GM23248 (cell line): ENCODE measurements around the gene RASGEF1C. TPM values are rescaled to one million over a fixed set of nuclear protein-coding genes. Genes with fewer than 3 reads are reported as not detected.

Experiments used
- DNase-seq: peaks from one replicate; pipeline ENCODE4 v3.0.0-alpha.2; 2015
- H2AFZ ChIP-seq: fragments of 200-600 bp; sonication (generic); 2 replicates; pipeline ENCODE4 v1.6.1; 2016; ENCODE audit warnings: antibody characterized with exemption
- H3F3A ChIP-seq: fragments of 200-600 bp; sonication (generic); 2 replicates; pipeline ENCODE4 v1.6.1; 2016; ENCODE audit warnings: mild to moderate bottlenecking, antibody characterized with exemption, mixed run types; ENCODE audit not compliant: insufficient read depth
- H3K27ac ChIP-seq: fragments of 200-600 bp; sonication (generic); 2 replicates; pipeline ENCODE4 v1.5.1; 2016; ENCODE audit warnings: mild to moderate bottlenecking
- H3K27me3 ChIP-seq: fragments of 200-600 bp; sonication (generic); replicated peaks from 2 replicates; pipeline ENCODE4 v1.6.1; 2016; ENCODE audit warnings: mild to moderate bottlenecking; ENCODE audit not compliant: insufficient read depth
- H3K36me3 ChIP-seq: fragments of 200-600 bp; sonication (generic); 2 replicates; pipeline ENCODE4 v1.6.1; 2016; ENCODE audit warnings: low read depth, mild to moderate bottlenecking
- H3K4me1 ChIP-seq: fragments of 200-600 bp; sonication (generic); 2 replicates; pipeline ENCODE4 v1.6.1; 2016; ENCODE audit warnings: mild to moderate bottlenecking; ENCODE audit not compliant: insufficient read depth
- H3K4me2 ChIP-seq: fragments of 200-600 bp; sonication (generic); one replicate; pipeline ENCODE4 v1.6.1; 2016; ENCODE audit warnings: mild to moderate bottlenecking; ENCODE audit not compliant: unreplicated experiment
- H3K4me3 ChIP-seq: fragments of 200-600 bp; sonication (generic); 2 replicates; pipeline ENCODE4 v1.5.1; 2016; ENCODE audit warnings: mild to moderate bottlenecking
- H3K79me2 ChIP-seq: fragments of 200-600 bp; sonication (generic); 2 replicates; pipeline ENCODE4 v1.6.1; 2016; ENCODE audit warnings: mild to moderate bottlenecking; ENCODE audit not compliant: insufficient read depth
- H3K9ac ChIP-seq: fragments of 200-600 bp; sonication (generic); 2 replicates; pipeline ENCODE4 v1.6.1; 2016; ENCODE audit warnings: mild to moderate bottlenecking
- H3K9me2 ChIP-seq: fragments of 200-600 bp; sonication (generic); 2 replicates; pipeline ENCODE4 v1.6.1; 2016; ENCODE audit warnings: mixed run types, mild to moderate bottlenecking, moderate library complexity; ENCODE audit not compliant: insufficient read depth
- H3K9me3 ChIP-seq: fragments of 200-600 bp; sonication (generic); one replicate; pipeline ENCODE4 v1.6.1; 2017; ENCODE audit warnings: low read depth
- H4K20me1 ChIP-seq: fragments of 200-600 bp; sonication (generic); 2 replicates; pipeline ENCODE4 v1.6.0; 2016; ENCODE audit not compliant: insufficient read depth
- EZH2 ChIP-seq: fragments of 200-600 bp; sonication (generic); IDR thresholded peaks from 2 replicates; pipeline ENCODE4 v1.6.1; 2018; ENCODE audit warnings: antibody characterized with exemption, mild to moderate bottlenecking; ENCODE audit not compliant: insufficient read depth, poor library complexity, severe bottlenecking
- EZH2phosphoT487 ChIP-seq: fragments of 200-600 bp; sonication (generic); IDR thresholded peaks from 2 replicates; pipeline ENCODE4 v1.6.1; 2018; ENCODE audit warnings: antibody characterized with exemption, moderate library complexity, mild to moderate bottlenecking, low read depth; ENCODE audit not compliant: insufficient read depth
- WGBS, 2 experiments: methylation state at CpG; one replicate each; pipeline ENCODE4 v1.1.6; 2015 to 2017; ENCODE audit warnings: low lambda C conversion rate in 2 of 2, low coverage in 1 of 2; ENCODE audit errors: missing lambda C conversion rate in 2 of 2; 5-methylcytosine and 5-hydroxymethylcytosine counted together
- in situ Hi-C: fragments of 300-500 bp; cut with MboI; formaldehyde crosslinking; loops from 2 replicates; pipeline ENCODE4 v1.15.0; 2020
- polyA plus RNA-seq: library from polyadenylated mRNA; unstranded; fragments of >200 nt; fragmentation: Nextera tagmentation; extraction: Ambion mirVana; gene quantifications from 2 replicates; pipeline ENCODE4 v1.2.1, GENCODE V29; 2016
- total RNA-seq: library from RNA; depleted of rRNA; stranded (reverse); fragments of >200 nt; shearing (Covaris generic); gene quantifications from 2 replicates; pipeline ENCODE4 v1.2.3, GENCODE V29; 2014

RASGEF1C gene
- total and polyA plus RNA-seq, 2 experiments from 2014 or later: not detected

DNA sequence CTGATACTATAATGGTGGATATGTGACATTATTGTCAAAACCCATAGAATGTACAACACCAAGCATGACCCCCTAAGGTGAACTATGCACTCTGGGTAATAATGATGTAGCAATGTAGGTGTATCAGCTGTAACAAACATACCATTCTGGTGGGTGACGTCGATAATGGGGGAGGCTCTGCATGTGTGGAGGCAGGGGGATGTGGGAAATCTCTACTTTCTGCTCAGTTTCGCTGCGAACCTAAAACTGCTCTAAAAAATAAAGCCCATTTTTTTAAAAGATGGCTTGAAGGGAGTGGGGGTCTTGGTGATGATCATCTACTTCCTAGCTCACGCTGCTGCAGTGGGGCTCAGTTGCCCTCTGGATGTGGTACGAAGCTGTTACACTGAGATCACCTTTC, 51.1 kb downstream of the RASGEF1C start:
- no peak overlapping the region for H2AFZ ChIP-seq
- TF ChIP-seq EZH2phosphoT487 (no peak), EZH2 (no peak)
- in situ Hi-C loops: no loop called here
- H3K9ac ChIP-seq: no peak overlapping the region
- H3K79me2 ChIP-seq: no peaks in the 10 kb centered on the region
- no peak overlapping the region for H3K4me2 ChIP-seq
- no peaks in the 10 kb centered on the region for H3K9me2 ChIP-seq
- no peaks in the 10 kb centered on the region for H3K36me3 ChIP-seq
- no peak overlapping the region for H3K27ac ChIP-seq
- peaks cover 7% of the 10 kb centered on the region for H3K27me3 ChIP-seq
- H3F3A ChIP-seq: no peaks in the 10 kb centered on the region
- WGBS, 2 experiments: 48 to 57% methylated on average over 5 to 6 of the region's 6 CpGs
- H4K20me1 ChIP-seq: no peaks in the 10 kb centered on the region
- H3K4me3 ChIP-seq: no peak overlapping the region
- DNase-seq: no peak
- H3K4me1 ChIP-seq: no peaks in the 10 kb centered on the region
- no peaks in the 10 kb centered on the region for H3K9me3 ChIP-seq

DNA sequence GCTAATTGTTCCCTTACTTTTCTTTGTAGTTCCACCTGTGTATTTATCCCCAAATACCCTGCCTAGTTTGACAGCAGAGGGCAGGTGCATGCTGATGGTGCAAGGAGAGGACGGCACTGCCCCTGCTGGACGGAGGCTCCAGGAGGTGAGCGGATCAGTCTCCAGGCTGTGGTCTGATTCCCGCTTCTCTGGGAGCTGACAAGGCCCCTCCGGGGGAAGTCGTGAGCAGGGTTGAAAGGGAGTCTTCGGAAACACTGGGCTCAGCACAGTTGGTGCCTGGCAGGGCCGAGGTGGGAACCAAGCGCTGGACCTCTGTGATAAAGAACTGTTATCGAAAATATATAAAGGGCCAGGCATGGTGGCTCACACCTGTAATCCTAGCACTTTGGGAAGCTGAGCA, 52.9 kb downstream of the RASGEF1C start:
- Histone ChIP-seq H3K9me3 (no peaks in the 10 kb centered on the region), H3K4me2 (no peak overlapping the region), H4K20me1 (no peaks in the 10 kb centered on the region), H3K36me3 (no peaks in the 10 kb centered on the region), H3K4me3 (no peak overlapping the region), H3K9me2 (no peaks in the 10 kb centered on the region), H3K79me2 (no peaks in the 10 kb centered on the region), H3K4me1 (no peaks in the 10 kb centered on the region), H3K27me3 (no peaks in the 10 kb centered on the region; the same call in none of the 2 replicates), H3F3A (no peaks in the 10 kb centered on the region), H2AFZ (no peak overlapping the region), H3K27ac (no peak overlapping the region), H3K9ac (no peak overlapping the region)
- TF ChIP-seq EZH2phosphoT487: no peak
- no peak for TF ChIP-seq EZH2
- in situ Hi-C loops: no loop called here
- WGBS, 2 experiments: 50 to 62% methylated on average over 10 of the region's 10 CpGs
- DNase-seq: no peak

DNA sequence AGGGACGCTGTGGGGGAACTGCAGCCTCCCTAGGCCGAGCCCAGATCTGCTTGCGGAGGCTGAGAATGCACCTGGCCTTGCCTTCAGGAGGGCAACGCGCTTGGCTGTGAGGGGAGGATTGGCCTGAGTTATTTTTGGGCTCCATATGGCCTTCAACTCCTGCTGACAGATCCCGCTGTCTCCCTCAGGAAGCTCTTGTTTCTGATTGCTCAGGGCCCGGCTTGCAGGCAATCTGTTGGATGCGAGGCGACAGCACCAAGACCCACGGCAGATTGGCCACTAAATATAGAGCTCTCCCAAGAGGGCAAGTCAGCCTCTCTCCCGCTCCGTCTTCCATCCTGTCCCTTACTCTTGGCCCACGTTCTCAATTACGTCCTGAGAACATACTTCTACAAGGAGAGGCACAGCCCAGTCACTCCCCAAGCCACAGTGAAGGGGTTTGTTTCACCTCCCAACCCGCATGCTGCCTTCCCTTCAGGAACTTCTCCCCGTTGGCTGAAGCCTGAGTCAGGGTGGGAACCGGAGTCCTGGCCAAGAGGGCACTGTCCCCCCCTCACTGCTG, 53.6 kb downstream of the RASGEF1C start:
- Histone ChIP-seq H2AFZ (no peak overlapping the region), H3K36me3 (no peaks in the 10 kb centered on the region), H3K9ac (no peak overlapping the region), H3K4me2 (no peak overlapping the region), H3K79me2 (no peaks in the 10 kb centered on the region), H3K4me3 (no peak overlapping the region), H4K20me1 (no peaks in the 10 kb centered on the region), H3K27me3 (no peaks in the 10 kb centered on the region; the same call in none of the 2 replicates), H3F3A (no peaks in the 10 kb centered on the region), H3K4me1 (no peaks in the 10 kb centered on the region), H3K27ac (no peak overlapping the region), H3K9me3 (no peaks in the 10 kb centered on the region), H3K9me2 (no peaks in the 10 kb centered on the region)
- in situ Hi-C loops: no loop called here
- no peak for DNase-seq
- TF ChIP-seq EZH2 (no peak), EZH2phosphoT487 (no peak)
- WGBS, 2 experiments: 41 to 48% methylated on average over 17 of the region's 17 CpGs

DNA sequence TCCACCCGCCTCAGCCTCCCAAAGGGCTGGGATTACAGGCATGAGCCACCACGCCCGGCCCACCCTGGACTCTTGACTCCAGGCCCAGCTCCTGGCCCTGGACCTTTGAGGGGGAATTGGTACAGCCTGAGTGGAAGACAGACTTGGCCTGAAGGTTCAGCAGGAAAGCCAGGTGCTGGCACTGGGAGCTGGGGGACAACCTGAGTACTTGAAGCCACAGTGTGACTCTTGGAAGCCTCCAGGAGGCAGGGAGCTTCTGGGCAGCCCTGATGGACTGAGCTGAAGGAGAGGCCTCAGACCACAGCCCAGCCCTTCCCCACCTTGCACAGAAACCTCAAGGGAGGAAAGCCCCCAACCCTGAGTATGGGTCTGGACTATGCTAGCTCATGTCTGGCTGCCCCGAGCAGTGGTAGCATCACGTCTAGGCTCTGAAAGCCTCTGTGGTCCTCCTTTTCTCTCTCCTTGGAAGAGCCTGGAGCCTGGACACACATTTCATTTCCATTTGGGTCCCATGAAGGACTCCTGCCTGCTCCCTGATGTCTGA, 54.1 kb downstream of the RASGEF1C start:
- Histone ChIP-seq H3K9me3 (no peaks in the 10 kb centered on the region), H3K9ac (no peak overlapping the region), H3K27me3 (no peaks in the 10 kb centered on the region; the same call in none of the 2 replicates), H3K27ac (no peak overlapping the region), H3K4me3 (no peak overlapping the region), H3K79me2 (no peaks in the 10 kb centered on the region), H3K4me1 (no peaks in the 10 kb centered on the region), H3K9me2 (no peaks in the 10 kb centered on the region), H4K20me1 (no peaks in the 10 kb centered on the region), H3K36me3 (no peaks in the 10 kb centered on the region), H2AFZ (no peak overlapping the region), H3K4me2 (no peak overlapping the region), H3F3A (no peaks in the 10 kb centered on the region)
- no peak for DNase-seq
- in situ Hi-C loops: no loop called here
- TF ChIP-seq EZH2: no peak
- WGBS, 2 experiments: 45 to 57% methylated on average over 5 of the region's 5 CpGs
